ENCODE measurements around the gene YTHDF1.

Gene YTHDF1

GRCh38 chr20:63216041-63216848 is at the start of gene YTHDF1:
TSS of gene YTHDF1 (minus strand) at chr20:63216131. CDS start at chr20:63215892, 239 bp downstream.
- H3K4me3 ChIP-seq (ENCODE audit: low read length): peak within 1 kb of the TSS; percentile 95
- no peaks in the 10 kb centered on the region for H3K9me3 ChIP-seq (ENCODE audit: control insufficient read depth, low read length)
- H3K9ac ChIP-seq (ENCODE audit: low read length): peak within 1 kb of the TSS; percentile 95
- peaks cover 20% of the 10 kb centered on the region for H3K27me3 ChIP-seq (replicated peaks; ENCODE audit: control insufficient read depth, insufficient read depth, low read length)
- peak; percentile 97 for DNase-seq (ENCODE audit: low read depth)
- peaks cover 33% of the 10 kb centered on the region for H3K4me1 ChIP-seq (ENCODE audit: control insufficient read depth, insufficient read depth, low read length)
- peaks cover 27% of the 10 kb centered on the region for H3K36me3 ChIP-seq (ENCODE audit: control insufficient read depth, insufficient read depth, low read length, severe bottlenecking)

- Histone ChIP-seq H3K4me1 (ENCODE audit: control insufficient read depth, insufficient read depth, low read length) (peaks cover 12% of the 10 kb centered on the region), H3K4me3 (ENCODE audit: low read length) (no peak overlapping the region), H3K36me3 (ENCODE audit: control insufficient read depth, insufficient read depth, low read length, severe bottlenecking) (no peaks in the 10 kb centered on the region), H3K9ac (ENCODE audit: low read length) (no peak overlapping the region), H3K9me3 (ENCODE audit: control insufficient read depth, low read length) (peaks cover under 1% of the 10 kb centered on the region), H3K27me3 (replicated peaks; ENCODE audit: control insufficient read depth, insufficient read depth, low read length) (peaks cover 41% of the 10 kb centered on the region)
- DNase-seq (ENCODE audit: low read depth): no peak
Measured at GRCh38 chr20:63264519-63264918, 48.6 kb upstream of the YTHDF1 start.

DNA sequence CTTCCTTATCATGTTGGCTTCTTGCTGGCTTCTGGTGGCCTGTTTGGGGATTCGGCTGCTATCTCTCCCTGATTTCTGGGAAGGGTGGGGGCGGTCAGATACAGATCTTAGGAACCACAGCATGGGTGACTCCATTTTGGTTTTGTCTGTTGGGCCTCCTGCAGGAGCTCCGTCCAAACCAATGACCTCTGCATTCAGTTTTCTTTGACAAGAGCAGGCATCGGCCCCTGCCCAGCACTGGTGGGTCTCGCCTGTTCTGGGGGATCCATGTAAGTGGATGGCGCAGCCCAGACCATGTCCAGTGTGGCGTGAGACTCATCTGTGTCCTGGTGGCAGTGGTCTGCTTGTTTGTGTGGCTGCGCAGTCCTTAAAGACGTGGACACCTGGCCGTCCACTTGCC is 48.1 kb upstream of the YTHDF1 start:
- Histone ChIP-seq H3K4me1 (ENCODE audit: control insufficient read depth, insufficient read depth, low read length) (peaks cover 12% of the 10 kb centered on the region), H3K9me3 (ENCODE audit: control insufficient read depth, low read length) (peaks cover 4% of the 10 kb centered on the region), H3K27me3 (replicated peaks; ENCODE audit: control insufficient read depth, insufficient read depth, low read length) (peaks cover 42% of the 10 kb centered on the region), H3K4me3 (ENCODE audit: low read length) (no peak overlapping the region), H3K36me3 (ENCODE audit: control insufficient read depth, insufficient read depth, low read length, severe bottlenecking) (no peaks in the 10 kb centered on the region), H3K9ac (ENCODE audit: low read length) (no peak overlapping the region)
- DNase-seq (ENCODE audit: low read depth): no peak

DNA sequence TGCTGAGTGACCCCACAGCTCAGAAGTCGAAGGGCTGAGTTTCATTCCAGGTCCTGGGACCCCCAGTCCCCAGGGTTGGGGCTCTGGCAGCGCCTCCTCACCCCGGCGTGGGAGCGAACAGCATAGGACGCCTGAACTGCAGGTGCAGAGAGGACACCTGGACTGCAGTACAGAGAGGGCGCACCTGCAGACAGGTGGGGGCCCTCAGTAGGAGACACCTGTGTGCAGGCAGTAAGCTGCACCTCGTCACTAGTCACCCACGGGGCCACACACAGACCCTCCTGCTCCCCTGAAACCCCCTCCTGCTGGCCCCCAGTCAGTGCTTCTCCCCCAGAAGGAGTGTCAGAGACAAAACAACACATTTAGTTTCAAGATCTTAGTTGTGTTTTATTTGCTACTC is 46.9 kb upstream of the YTHDF1 start:
- Histone ChIP-seq H3K9me3 (ENCODE audit: control insufficient read depth, low read length) (peaks cover 4% of the 10 kb centered on the region), H3K4me1 (ENCODE audit: control insufficient read depth, insufficient read depth, low read length) (peaks cover 9% of the 10 kb centered on the region), H3K27me3 (replicated peaks; ENCODE audit: control insufficient read depth, insufficient read depth, low read length) (peaks cover 43% of the 10 kb centered on the region), H3K36me3 (ENCODE audit: control insufficient read depth, insufficient read depth, low read length, severe bottlenecking) (no peaks in the 10 kb centered on the region), H3K9ac (ENCODE audit: low read length) (no peak overlapping the region), H3K4me3 (ENCODE audit: low read length) (no peak overlapping the region)
- no peak for DNase-seq (ENCODE audit: low read depth)

GRCh38 chr20:63261795-63262528 is 46.0 kb upstream of the YTHDF1 start:
- H3K36me3 ChIP-seq (ENCODE audit: control insufficient read depth, insufficient read depth, low read length, severe bottlenecking): no peaks in the 10 kb centered on the region
- H3K9ac ChIP-seq (ENCODE audit: low read length): no peak overlapping the region
- H3K9me3 ChIP-seq (ENCODE audit: control insufficient read depth, low read length): peaks cover 4% of the 10 kb centered on the region
- no peak for DNase-seq (ENCODE audit: low read depth)
- H3K4me1 ChIP-seq (ENCODE audit: control insufficient read depth, insufficient read depth, low read length): peaks cover 9% of the 10 kb centered on the region
- H3K4me3 ChIP-seq (ENCODE audit: low read length): no peak overlapping the region
- H3K27me3 ChIP-seq (replicated peaks; ENCODE audit: control insufficient read depth, insufficient read depth, low read length): peaks cover 45% of the 10 kb centered on the region

- Histone ChIP-seq H3K36me3 (ENCODE audit: control insufficient read depth, insufficient read depth, low read length, severe bottlenecking) (no peaks in the 10 kb centered on the region), H3K9me3 (ENCODE audit: control insufficient read depth, low read length) (peaks cover 4% of the 10 kb centered on the region), H3K4me1 (ENCODE audit: control insufficient read depth, insufficient read depth, low read length) (peaks cover 7% of the 10 kb centered on the region), H3K4me3 (ENCODE audit: low read length) (no peak overlapping the region), H3K9ac (ENCODE audit: low read length) (no peak overlapping the region), H3K27me3 (replicated peaks; ENCODE audit: control insufficient read depth, insufficient read depth, low read length) (peaks cover 52% of the 10 kb centered on the region)
- DNase-seq (ENCODE audit: low read depth): peak; percentile 65
Measured at GRCh38 chr20:63261060-63261794, 45.3 kb upstream of the YTHDF1 start.

GRCh38 chr20:63260521-63260920 is 44.6 kb upstream of the YTHDF1 start:
- H3K27me3 ChIP-seq (replicated peaks; ENCODE audit: control insufficient read depth, insufficient read depth, low read length): peaks cover 59% of the 10 kb centered on the region
- no peaks in the 10 kb centered on the region for H3K36me3 ChIP-seq (ENCODE audit: control insufficient read depth, insufficient read depth, low read length, severe bottlenecking)
- peaks cover 2% of the 10 kb centered on the region for H3K4me1 ChIP-seq (ENCODE audit: control insufficient read depth, insufficient read depth, low read length)
- no peak overlapping the region for H3K9ac ChIP-seq (ENCODE audit: low read length)
- no peak overlapping the region for H3K4me3 ChIP-seq (ENCODE audit: low read length)
- no peak for DNase-seq (ENCODE audit: low read depth)
- peaks cover 4% of the 10 kb centered on the region for H3K9me3 ChIP-seq (ENCODE audit: control insufficient read depth, low read length)

GRCh38 chr20:63259734-63260460 is 44.0 kb upstream of the YTHDF1 start:
- no peak overlapping the region for H3K9ac ChIP-seq (ENCODE audit: low read length)
- H3K36me3 ChIP-seq (ENCODE audit: control insufficient read depth, insufficient read depth, low read length, severe bottlenecking): no peaks in the 10 kb centered on the region
- no peak for DNase-seq (ENCODE audit: low read depth)
- H3K9me3 ChIP-seq (ENCODE audit: control insufficient read depth, low read length): peaks cover 4% of the 10 kb centered on the region
- peaks cover 62% of the 10 kb centered on the region for H3K27me3 ChIP-seq (replicated peaks; ENCODE audit: control insufficient read depth, insufficient read depth, low read length)
- no peak overlapping the region for H3K4me3 ChIP-seq (ENCODE audit: low read length)
- H3K4me1 ChIP-seq (ENCODE audit: control insufficient read depth, insufficient read depth, low read length): peaks cover 2% of the 10 kb centered on the region

DNA sequence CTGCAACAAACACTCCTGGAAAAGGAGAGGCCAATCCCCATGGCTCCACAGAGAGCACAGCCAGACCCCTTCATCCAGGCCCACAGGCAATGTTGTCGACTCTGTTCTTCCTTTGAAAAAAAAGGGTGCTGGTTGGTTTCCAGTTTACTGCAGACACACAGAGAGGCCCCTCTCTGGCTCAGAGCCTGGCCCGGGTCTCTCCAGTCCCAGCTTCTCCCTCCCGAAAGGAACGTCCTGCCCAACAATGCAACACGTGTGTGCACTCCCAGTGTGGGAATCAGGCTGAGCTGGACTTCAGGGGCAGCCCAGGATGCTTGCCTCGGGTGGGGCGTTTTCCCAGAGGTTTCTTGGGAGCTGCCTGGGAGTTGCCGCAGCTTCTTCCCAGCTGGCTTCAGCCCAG is 42.9 kb upstream of the YTHDF1 start:
- Histone ChIP-seq H3K4me1 (ENCODE audit: control insufficient read depth, insufficient read depth, low read length) (peaks cover 2% of the 10 kb centered on the region), H3K36me3 (ENCODE audit: control insufficient read depth, insufficient read depth, low read length, severe bottlenecking) (no peaks in the 10 kb centered on the region), H3K9ac (ENCODE audit: low read length) (no peak overlapping the region), H3K4me3 (ENCODE audit: low read length) (no peak overlapping the region), H3K27me3 (replicated peaks; ENCODE audit: control insufficient read depth, insufficient read depth, low read length) (peaks cover 59% of the 10 kb centered on the region), H3K9me3 (ENCODE audit: control insufficient read depth, low read length) (peaks cover 4% of the 10 kb centered on the region)
- peak; percentile 43 for DNase-seq (ENCODE audit: low read depth)

- Histone ChIP-seq H3K4me3 (ENCODE audit: low read length) (no peak overlapping the region), H3K27me3 (replicated peaks; ENCODE audit: control insufficient read depth, insufficient read depth, low read length) (peaks cover 67% of the 10 kb centered on the region), H3K9ac (ENCODE audit: low read length) (no peak overlapping the region), H3K36me3 (ENCODE audit: control insufficient read depth, insufficient read depth, low read length, severe bottlenecking) (no peaks in the 10 kb centered on the region), H3K9me3 (ENCODE audit: control insufficient read depth, low read length) (peaks cover 4% of the 10 kb centered on the region), H3K4me1 (ENCODE audit: control insufficient read depth, insufficient read depth, low read length) (peaks cover 2% of the 10 kb centered on the region)
- no peak for DNase-seq (ENCODE audit: low read depth)
Measured at GRCh38 chr20:63257629-63258028, 41.7 kb upstream of the YTHDF1 start.

Data from adipocyte (in vitro differentiated cells).